HepG2 (cell line): ENCODE data around the gene CCNL1. TPM values are rescaled to one million over a fixed set of nuclear protein-coding genes. Genes with fewer than 3 reads are reported as not detected.

ENCODE experiments used
- BORCS8-MEF2B ChIP-seq: sonication (generic); formaldehyde crosslinking; IDR thresholded peaks from 2 replicates; pipeline ENCODE4 v1.8.0; 2022; ENCODE audit warnings: mild to moderate bottlenecking, missing genetic modification reagents
- ETV6 ChIP-seq: sonication (generic); formaldehyde crosslinking; conservative IDR thresholded peaks from 2 replicates; pipeline ENCODE4 v1.4.0; 2020; ENCODE audit warnings: missing genetic modification reagents
- HIVEP1 ChIP-seq: sonication (generic); formaldehyde crosslinking; IDR thresholded peaks from 2 replicates; pipeline ENCODE4 v1.4.0; 2020; ENCODE audit warnings: mild to moderate bottlenecking, missing genetic modification reagents
- HNF4A ChIP-seq: sonication (generic); formaldehyde crosslinking; IDR thresholded peaks from 2 replicates; pipeline ENCODE4 v1.4.0; 2020; ENCODE audit warnings: missing genetic modification reagents
- MATR3 ChIP-seq: sonication (generic); formaldehyde crosslinking; IDR thresholded peaks from 2 replicates; pipeline ENCODE4 v1.4.0; 2020; ENCODE audit warnings: missing genetic modification reagents
- MED13 ChIP-seq: sonication (generic); formaldehyde crosslinking; IDR thresholded peaks from 2 replicates; pipeline ENCODE4 v1.5.0; 2020; ENCODE audit warnings: missing genetic modification reagents
- MIXL1 ChIP-seq: IDR thresholded peaks from 2 replicates; pipeline ENCODE4 v1.6.1; 2016
- MXD4 ChIP-seq: IDR thresholded peaks from 2 replicates; pipeline ENCODE4 v1.6.1; 2016; ENCODE audit warnings: mild to moderate bottlenecking, missing biosample characterization, missing genetic modification reagents
- PCBP1 ChIP-seq: fragments of 200-400 bp; formaldehyde crosslinking; IDR thresholded peaks from 2 replicates; pipeline ENCODE4 v1.6.1; 2017; ENCODE audit warnings: mild to moderate bottlenecking, low read depth, low read length, borderline replicate concordance
- TAF15 ChIP-seq: fragments of 200-400 bp; formaldehyde crosslinking; IDR thresholded peaks from one replicate; pipeline ENCODE4 v1.6.1; 2018; ENCODE audit warnings: mild to moderate bottlenecking, low read depth, low read length; ENCODE audit not compliant: poor library complexity, severe bottlenecking
- TCF7L2 ChIP-seq: IDR thresholded peaks from 2 replicates; pipeline ENCODE4 v1.6.1; 2011; ENCODE audit warnings: mild to moderate bottlenecking, low read depth, low read length, moderate library complexity
- TOPORS ChIP-seq: sonication (generic); formaldehyde crosslinking; IDR thresholded peaks from 2 replicates; pipeline ENCODE4 v1.8.0; 2023; ENCODE audit warnings: mild to moderate bottlenecking, missing genetic modification reagents
- ZBTB7B ChIP-seq: sonication (generic); formaldehyde crosslinking; IDR thresholded peaks from 2 replicates; pipeline ENCODE4 v1.4.0; 2020; ENCODE audit warnings: missing genetic modification reagents
- ZEB1 ChIP-seq: IDR thresholded peaks from 2 replicates; pipeline ENCODE4 v1.6.1; 2012; ENCODE audit warnings: mild to moderate bottlenecking, low read depth, inconsistent platforms; ENCODE audit not compliant: insufficient replicate concordance
- ZMYM2 ChIP-seq: sonication (generic); formaldehyde crosslinking; IDR thresholded peaks from 2 replicates; pipeline ENCODE4 v1.8.0; 2022; ENCODE audit warnings: mild to moderate bottlenecking, missing genetic modification reagents
- ZNF773 ChIP-seq: sonication (generic); formaldehyde crosslinking; IDR thresholded peaks from 2 replicates; pipeline ENCODE4 v1.4.0; 2020; ENCODE audit warnings: missing genetic modification reagents, borderline replicate concordance
- ZNF839 ChIP-seq: sonication (generic); formaldehyde crosslinking; IDR thresholded peaks from 2 replicates; pipeline ENCODE4 v1.4.0; 2020; ENCODE audit warnings: missing genetic modification reagents, mild to moderate bottlenecking, borderline replicate concordance
- polyA plus RNA-seq, 8 experiments: library from polyadenylated mRNA; depleted of rRNA in 3 of 8; stranded (reverse) in 7 of 8; unstranded in 1 of 8; fragments of >200 nt; fragmentation: Illumina TruSeq in 4 of 8; extraction: Trizol in 4 of 8; gene quantifications; 2 replicates each; pipeline versions ENCODE4 v1.2.1 to v1.2.3, GENCODE V29; 2011 to 2016; ENCODE audit warnings: low read depth in 4 of 8, missing spikeins in 1 of 8, mixed read lengths in 1 of 8; ENCODE audit not compliant: insufficient read depth in 1 of 8
- total RNA-seq, 5 experiments: library from RNA; depleted of rRNA; stranded (reverse); fragments of >200 nt; fragmentation: Illumina TruSeq; extraction: Trizol; gene quantifications; 2 replicates each; pipeline ENCODE4 v1.2.3, GENCODE V29; 2016; ENCODE audit warnings: low read depth in 1 of 5
- TF ChIP-seq, protein P1 (sequence below): IDR thresholded peaks from 2 replicates; pipeline ENCODE4 v1.6.1; 2016; ENCODE audit warnings: low read depth
- TF ChIP-seq, protein P2 (sequence below): sonication (generic); formaldehyde crosslinking; IDR thresholded peaks from 2 replicates; pipeline ENCODE4 v1.4.0; 2020; ENCODE audit warnings: mild to moderate bottlenecking, low read depth, missing genetic modification reagents
- TF ChIP-seq, protein P3 (sequence below), 2 experiments: sonication (generic) in 1 of 2; formaldehyde crosslinking in 1 of 2; IDR thresholded peaks; 2 replicates each; pipeline versions ENCODE4 v1.4.0 to v1.6.1; 2018 to 2020; ENCODE audit warnings: missing genetic modification reagents in 2 of 2, borderline replicate concordance in 1 of 2, low read depth in 1 of 2, mild to moderate bottlenecking in 1 of 2, missing biosample characterization in 1 of 2
- TF ChIP-seq, protein P4 (sequence below): sonication (generic); formaldehyde crosslinking; IDR thresholded peaks from 2 replicates; pipeline ENCODE4 v1.9.0; 2022; ENCODE audit warnings: missing genetic modification reagents, mild to moderate bottlenecking, borderline replicate concordance

Gene CCNL1
- total and polyA plus RNA-seq, 2 of the 13 experiments (the other 11 are each of a cell fraction or from before 2014, with no cell fraction given) = 151 to 303 TPM

DNA sequence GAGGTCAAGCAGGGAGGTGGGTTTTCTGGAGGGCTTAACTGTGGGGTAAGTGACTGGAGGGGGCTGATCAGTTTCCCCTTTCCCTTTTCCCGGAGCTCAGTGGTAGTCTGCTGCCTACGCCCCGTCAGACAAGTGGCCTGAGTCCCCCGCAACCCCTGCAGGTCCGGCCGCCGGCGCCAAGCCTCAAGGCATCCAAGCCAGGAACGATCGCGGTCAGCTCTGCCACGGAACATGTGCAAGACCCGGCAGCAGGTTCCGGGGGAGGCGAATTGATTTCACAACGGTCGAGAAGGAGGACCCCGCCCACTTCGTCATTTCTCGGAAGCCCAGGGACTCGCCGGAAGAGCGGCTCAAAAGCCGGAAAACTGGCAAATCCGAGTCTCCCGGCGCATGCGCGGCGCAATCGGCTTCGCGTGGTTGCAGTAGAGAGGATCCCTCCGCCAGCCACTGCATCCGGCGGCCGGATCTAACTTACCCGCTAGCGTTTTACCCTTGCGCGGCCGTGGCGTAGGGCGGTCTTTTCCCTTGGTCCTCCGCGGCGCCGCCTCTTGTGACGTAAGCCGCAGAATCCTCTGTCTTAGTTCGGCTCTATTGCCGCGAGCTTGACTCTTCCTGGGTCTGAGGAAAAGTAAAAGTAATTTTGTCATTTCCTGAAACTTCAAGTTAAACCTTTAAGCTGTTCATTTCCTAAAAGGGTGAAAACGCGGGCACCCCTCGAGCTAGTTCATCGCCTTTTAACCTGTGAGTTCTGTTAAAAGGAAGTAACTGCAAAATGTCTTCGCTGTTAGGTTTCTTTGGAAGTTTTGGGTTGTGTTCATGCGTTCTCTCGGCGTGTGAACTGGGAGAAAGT is 14.9 kb upstream of the CCNL1 start (continued):
- TF ChIP-seq, protein P1, sequence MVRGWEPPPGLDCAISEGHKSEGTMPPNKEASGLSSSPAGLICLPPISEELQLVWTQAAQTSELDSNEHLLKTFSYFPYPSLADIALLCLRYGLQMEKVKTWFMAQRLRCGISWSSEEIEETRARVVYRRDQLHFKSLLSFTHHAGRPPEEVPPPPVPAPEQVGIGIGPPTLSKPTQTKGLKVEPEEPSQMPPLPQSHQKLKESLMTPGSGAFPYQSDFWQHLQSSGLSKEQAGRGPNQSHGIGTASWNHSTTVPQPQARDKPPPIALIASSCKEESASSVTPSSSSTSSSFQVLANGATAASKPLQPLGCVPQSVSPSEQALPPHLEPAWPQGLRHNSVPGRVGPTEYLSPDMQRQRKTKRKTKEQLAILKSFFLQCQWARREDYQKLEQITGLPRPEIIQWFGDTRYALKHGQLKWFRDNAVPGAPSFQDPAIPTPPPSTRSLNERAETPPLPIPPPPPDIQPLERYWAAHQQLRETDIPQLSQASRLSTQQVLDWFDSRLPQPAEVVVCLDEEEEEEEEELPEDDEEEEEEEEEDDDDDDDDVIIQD = peak; percentile 95
- TF ChIP-seq, protein P2, sequence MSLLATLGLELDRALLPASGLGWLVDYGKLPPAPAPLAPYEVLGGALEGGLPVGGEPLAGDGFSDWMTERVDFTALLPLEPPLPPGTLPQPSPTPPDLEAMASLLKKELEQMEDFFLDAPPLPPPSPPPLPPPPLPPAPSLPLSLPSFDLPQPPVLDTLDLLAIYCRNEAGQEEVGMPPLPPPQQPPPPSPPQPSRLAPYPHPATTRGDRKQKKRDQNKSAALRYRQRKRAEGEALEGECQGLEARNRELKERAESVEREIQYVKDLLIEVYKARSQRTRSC (CRISPR knock-in tag) = no peak; the same call in 1 of the 2 replicates
- TF ChIP-seq ZMYM2 (CRISPR knock-in tag) (peak; percentile 90), MIXL1 (peak; percentile 80), BORCS8-MEF2B (CRISPR knock-in tag) (peak; percentile 92), ZNF839 (CRISPR knock-in tag) (peak; percentile 96), HNF4A (CRISPR knock-in tag) (no peak; the same call in 1 of the 2 replicates), TAF15 (peak; percentile 50), ZBTB7B (CRISPR knock-in tag) (peak; percentile 91), TOPORS (CRISPR knock-in tag) (peak; percentile 93), TCF7L2 (no peak), ZNF773 (CRISPR knock-in tag) (peak; percentile 63; the same call in 1 of the 2 replicates), MED13 (0 out of 2 replicates have a peak, but pooled peaks have one; percentile 85), PCBP1 (peak; percentile 99), ETV6 (CRISPR knock-in tag) (peak; percentile 94), ZEB1 (peak; percentile 54), MATR3 (no peak), HIVEP1 (CRISPR knock-in tag) (peak; percentile 98), MXD4 (CRISPR knock-in tag) (peak; percentile 96)
- TF ChIP-seq, protein P3, sequence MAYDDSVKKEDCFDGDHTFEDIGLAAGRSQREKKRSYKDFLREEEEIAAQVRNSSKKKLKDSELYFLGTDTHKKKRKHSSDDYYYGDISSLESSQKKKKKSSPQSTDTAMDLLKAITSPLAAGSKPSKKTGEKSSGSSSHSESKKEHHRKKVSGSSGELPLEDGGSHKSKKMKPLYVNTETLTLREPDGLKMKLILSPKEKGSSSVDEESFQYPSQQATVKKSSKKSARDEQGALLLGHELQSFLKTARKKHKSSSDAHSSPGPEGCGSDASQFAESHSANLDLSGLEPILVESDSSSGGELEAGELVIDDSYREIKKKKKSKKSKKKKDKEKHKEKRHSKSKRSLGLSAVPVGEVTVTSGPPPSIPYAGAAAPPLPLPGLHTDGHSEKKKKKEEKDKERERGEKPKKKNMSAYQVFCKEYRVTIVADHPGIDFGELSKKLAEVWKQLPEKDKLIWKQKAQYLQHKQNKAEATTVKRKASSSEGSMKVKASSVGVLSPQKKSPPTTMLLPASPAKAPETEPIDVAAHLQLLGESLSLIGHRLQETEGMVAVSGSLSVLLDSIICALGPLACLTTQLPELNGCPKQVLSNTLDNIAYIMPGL (CRISPR knock-in tag; IDR thresholded peaks at IDR 0.05; ENCODE audit: borderline replicate concordance in 1 of 2, low read depth in 1 of 2) = peak; percentile 90 to 92
- TF ChIP-seq, protein P4, sequence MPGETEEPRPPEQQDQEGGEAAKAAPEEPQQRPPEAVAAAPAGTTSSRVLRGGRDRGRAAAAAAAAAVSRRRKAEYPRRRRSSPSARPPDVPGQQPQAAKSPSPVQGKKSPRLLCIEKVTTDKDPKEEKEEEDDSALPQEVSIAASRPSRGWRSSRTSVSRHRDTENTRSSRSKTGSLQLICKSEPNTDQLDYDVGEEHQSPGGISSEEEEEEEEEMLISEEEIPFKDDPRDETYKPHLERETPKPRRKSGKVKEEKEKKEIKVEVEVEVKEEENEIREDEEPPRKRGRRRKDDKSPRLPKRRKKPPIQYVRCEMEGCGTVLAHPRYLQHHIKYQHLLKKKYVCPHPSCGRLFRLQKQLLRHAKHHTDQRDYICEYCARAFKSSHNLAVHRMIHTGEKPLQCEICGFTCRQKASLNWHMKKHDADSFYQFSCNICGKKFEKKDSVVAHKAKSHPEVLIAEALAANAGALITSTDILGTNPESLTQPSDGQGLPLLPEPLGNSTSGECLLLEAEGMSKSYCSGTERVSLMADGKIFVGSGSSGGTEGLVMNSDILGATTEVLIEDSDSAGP = peak; percentile 97
